ENCODE results near the gene SLC35F6.
"Not testable (repeated sequence)": the region's sequence is repeated elsewhere in the genome, so short reads cannot be mapped to it uniquely, and the experiment has no call there.

SLC35F6 gene

GRCh38 chr2:26786207-26787028, 22.3 kb downstream of the SLC35F6 start:
- Histone ChIP-seq H3K27ac (ENCODE audit: low read depth, low read length) (peak overlapping the region; percentile 78), H3K9ac (ENCODE audit: low read length) (peak overlapping the region; percentile 93), H4K20me1 (ENCODE audit: low read depth, low read length) (peaks cover 5% of the 10 kb centered on the region; the same call in 1 of the 2 replicates), H2AFZ (ENCODE audit: low read depth, low read length, severe bottlenecking) (peak overlapping the region; percentile 68), H3F3A (ENCODE audit: insufficient read depth) (no peaks in the 10 kb centered on the region), H3K79me2 (ENCODE audit: insufficient read depth, low read length) (peaks cover 54% of the 10 kb centered on the region), H3K27me3 (ENCODE audit: low read length) (no peaks in the 10 kb centered on the region), H3K9me2 (replicated peaks; ENCODE audit: insufficient read depth, low read length) (no peaks in the 10 kb centered on the region), H3K4me3 (ENCODE audit: insufficient read depth, low read length, poor library complexity, severe bottlenecking) (peak overlapping the region; percentile 94), H3K4me2 (ENCODE audit: low read depth, low read length, poor library complexity, severe bottlenecking) (peak overlapping the region; percentile 81), H3K36me3 (ENCODE audit: low read length) (peaks cover 21% of the 10 kb centered on the region), H3K9me3 (ENCODE audit: insufficient read depth, low read length) (no peaks in the 10 kb centered on the region)
- TF ChIP-seq CTCF (IDR thresholded peaks at IDR 0.05; ENCODE audit: insufficient read depth, low read length, poor library complexity, severe bottlenecking) (no peak), EZH2phosphoT487 (conservative IDR thresholded peaks at IDR 0.05; ENCODE audit: low read length) (no peak)

DNA sequence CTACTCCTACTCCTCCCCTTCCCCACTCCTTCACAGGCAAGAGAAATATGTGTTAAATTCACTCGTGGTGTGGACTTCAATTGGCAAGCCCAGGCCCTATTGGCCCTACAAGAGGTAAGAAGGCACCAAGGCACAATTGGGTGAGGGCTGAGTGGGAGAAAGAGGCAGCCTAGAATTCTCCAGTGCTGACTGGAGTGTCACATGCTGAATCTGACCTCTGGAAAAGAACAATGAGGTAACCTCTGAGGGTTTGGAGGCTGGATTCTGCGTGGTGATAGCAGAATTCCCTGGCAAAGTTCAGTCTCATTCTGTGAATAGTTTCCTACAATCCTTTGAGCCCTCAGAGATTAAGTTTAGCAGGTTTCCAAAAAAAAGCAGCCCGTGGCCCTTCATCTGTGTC, 28.6 kb downstream of the SLC35F6 start:
- 0 out of 2 replicates have a peak, but pooled peaks cover 10% of the 10 kb centered on the region for H3F3A ChIP-seq (ENCODE audit: insufficient read depth)

DNA sequence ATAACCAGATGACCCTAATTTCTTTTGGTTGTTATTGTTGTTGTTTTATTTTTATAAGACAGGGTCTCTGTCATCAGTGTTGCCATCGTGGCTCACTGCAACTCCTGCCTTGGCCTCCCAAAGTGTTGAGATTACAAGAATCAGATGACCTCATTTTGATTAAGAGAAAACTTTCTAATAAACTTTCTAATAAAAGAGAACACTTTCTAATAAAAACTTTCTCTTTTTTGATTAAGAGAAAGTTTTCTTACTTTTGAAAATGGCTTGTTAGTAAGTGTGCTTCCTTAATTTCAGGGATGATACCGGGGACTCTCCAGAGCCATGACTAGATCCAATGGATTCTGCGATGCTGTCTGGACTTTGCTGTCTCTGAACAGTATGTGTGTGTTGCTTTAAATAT, 29.4 kb downstream of the SLC35F6 start:
- no peak overlapping the region for H3K27ac ChIP-seq (ENCODE audit: low read depth, low read length)
- H4K20me1 ChIP-seq (ENCODE audit: low read depth, low read length), result peaks cover 5% of the 10 kb centered on the region; the same call in 1 of the 2 replicates
- H2AFZ ChIP-seq (ENCODE audit: low read depth, low read length, severe bottlenecking), result no peak overlapping the region
- H3K79me2 ChIP-seq (ENCODE audit: insufficient read depth, low read length), result peaks cover 43% of the 10 kb centered on the region
- H3K9me2 ChIP-seq (replicated peaks; ENCODE audit: insufficient read depth, low read length), result no peaks in the 10 kb centered on the region
- H3F3A ChIP-seq (ENCODE audit: insufficient read depth), result 0 out of 2 replicates have a peak, but pooled peaks cover 10% of the 10 kb centered on the region
- H3K4me3 ChIP-seq (ENCODE audit: insufficient read depth, low read length, poor library complexity, severe bottlenecking), result no peak overlapping the region
- H3K9ac ChIP-seq (ENCODE audit: low read length), result no peak overlapping the region
- H3K27me3 ChIP-seq (ENCODE audit: low read length), result no peaks in the 10 kb centered on the region
- no peaks in the 10 kb centered on the region for H3K9me3 ChIP-seq (ENCODE audit: insufficient read depth, low read length)
- H3K4me2 ChIP-seq (ENCODE audit: low read depth, low read length, poor library complexity, severe bottlenecking), result no peak overlapping the region
- TF ChIP-seq CTCF (IDR thresholded peaks at IDR 0.05; ENCODE audit: insufficient read depth, low read length, poor library complexity, severe bottlenecking) (no peak), EZH2phosphoT487 (conservative IDR thresholded peaks at IDR 0.05; ENCODE audit: low read length) (no peak)
- peaks cover 58% of the 10 kb centered on the region for H3K36me3 ChIP-seq (ENCODE audit: low read length)

More for the DNA sequence above, 28.6 kb downstream of the SLC35F6 start:
- no peak overlapping the region for H3K4me3 ChIP-seq (ENCODE audit: insufficient read depth, low read length, poor library complexity, severe bottlenecking)
- H3K9me2 ChIP-seq (replicated peaks; ENCODE audit: insufficient read depth, low read length), result no peaks in the 10 kb centered on the region
- peaks cover 5% of the 10 kb centered on the region; the same call in 1 of the 2 replicates for H4K20me1 ChIP-seq (ENCODE audit: low read depth, low read length)
- H3K36me3 ChIP-seq (ENCODE audit: low read length), result peaks cover 58% of the 10 kb centered on the region
- peaks cover 51% of the 10 kb centered on the region for H3K79me2 ChIP-seq (ENCODE audit: insufficient read depth, low read length)
- H3K9me3 ChIP-seq (ENCODE audit: insufficient read depth, low read length), result no peaks in the 10 kb centered on the region
- no peak overlapping the region for H3K9ac ChIP-seq (ENCODE audit: low read length)
- H2AFZ ChIP-seq (ENCODE audit: low read depth, low read length, severe bottlenecking), result no peak overlapping the region
- no peak overlapping the region for H3K4me2 ChIP-seq (ENCODE audit: low read depth, low read length, poor library complexity, severe bottlenecking)
- TF ChIP-seq EZH2phosphoT487 (conservative IDR thresholded peaks at IDR 0.05; ENCODE audit: low read length) (no peak), CTCF (IDR thresholded peaks at IDR 0.05; ENCODE audit: insufficient read depth, low read length, poor library complexity, severe bottlenecking) (no peak)
- no peak overlapping the region for H3K27ac ChIP-seq (ENCODE audit: low read depth, low read length)
- H3K27me3 ChIP-seq (ENCODE audit: low read length), result no peaks in the 10 kb centered on the region

- H3K27ac ChIP-seq (ENCODE audit: low read depth, low read length); H3K27me3 ChIP-seq (ENCODE audit: low read length); H3K9ac ChIP-seq (ENCODE audit: low read length); H4K20me1 ChIP-seq (ENCODE audit: low read depth, low read length); H3K4me3 ChIP-seq (ENCODE audit: insufficient read depth, low read length, poor library complexity, severe bottlenecking); H3K9me2 ChIP-seq (replicated peaks; ENCODE audit: insufficient read depth, low read length); H2AFZ ChIP-seq (ENCODE audit: low read depth, low read length, severe bottlenecking); H3K4me2 ChIP-seq (ENCODE audit: low read depth, low read length, poor library complexity, severe bottlenecking); H3K9me3 ChIP-seq (ENCODE audit: insufficient read depth, low read length): not testable (repeated sequence)
- Histone ChIP-seq H3K79me2 (ENCODE audit: insufficient read depth, low read length) (peaks cover 27% of the 10 kb centered on the region), H3F3A (ENCODE audit: insufficient read depth) (0 out of 2 replicates have a peak, but pooled peaks cover 13% of the 10 kb centered on the region), H3K36me3 (ENCODE audit: low read length) (peaks cover 46% of the 10 kb centered on the region)
These were observed 31.1 kb downstream of the SLC35F6 start for GRCh38 chr2:26795135-26795534.

Data from SU-DHL-6 (cell line).